HG03108 (cell line): ENCODE data around the gene CSN2.
"Not testable (repeated sequence)": the region's sequence is repeated elsewhere in the genome, so short reads cannot be mapped to it uniquely, and the experiment has no call there.

Experiments
- ATAC-seq: cut with Tn5 transposase; IDR thresholded peaks from one replicate; pipeline ENCODE4 v1.9.1; 2021; ENCODE audit warnings: moderate library complexity; ENCODE audit not compliant: unreplicated experiment

The CSN2 gene, protein sequence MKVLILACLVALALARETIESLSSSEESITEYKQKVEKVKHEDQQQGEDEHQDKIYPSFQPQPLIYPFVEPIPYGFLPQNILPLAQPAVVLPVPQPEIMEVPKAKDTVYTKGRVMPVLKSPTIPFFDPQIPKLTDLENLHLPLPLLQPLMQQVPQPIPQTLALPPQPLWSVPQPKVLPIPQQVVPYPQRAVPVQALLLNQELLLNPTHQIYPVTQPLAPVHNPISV

DNA sequence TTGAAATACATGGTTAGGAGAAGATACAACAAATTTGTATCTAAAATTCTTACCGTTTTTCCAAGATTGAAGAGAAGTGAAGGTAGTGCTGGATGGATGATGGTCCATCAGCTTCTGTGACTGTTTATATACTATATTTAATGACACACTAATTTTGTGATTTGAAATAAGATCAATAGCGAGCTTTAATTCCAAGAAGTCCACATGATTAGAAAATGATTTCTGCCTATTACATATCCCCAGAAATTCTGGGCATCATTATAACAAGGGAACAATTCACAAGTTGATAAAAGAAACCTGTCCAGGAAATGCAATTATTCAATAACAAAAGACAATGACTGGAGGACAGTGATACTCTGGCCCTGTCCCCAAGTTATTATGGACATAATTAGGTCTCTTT lies at the start of gene CSN2:
Gene CSN2, minus strand, starts transcription at position 101 of the 400 bp plus-strand sequence. CDS start 4,733 bp downstream, outside the sequence.
- no peak for ATAC-seq

DNA sequence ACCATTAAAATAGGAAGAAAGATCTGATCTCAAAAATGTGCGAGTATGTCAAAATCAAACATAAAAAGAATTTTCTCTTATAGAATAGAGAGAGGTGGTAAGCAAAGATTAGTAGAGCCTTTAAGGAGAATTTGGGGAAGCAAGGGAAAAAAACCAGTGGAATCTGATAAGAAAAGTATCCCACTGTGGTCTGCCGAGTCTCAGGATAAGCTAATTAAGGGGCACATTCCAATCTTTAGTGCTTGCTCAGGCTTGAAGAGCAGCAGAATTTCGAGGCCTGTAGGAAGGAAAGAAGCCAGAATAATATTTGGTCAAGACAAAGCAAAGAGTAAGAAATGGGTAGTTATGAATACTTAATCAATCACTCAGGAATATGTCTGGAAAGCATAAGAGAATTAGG lies 43.2 kb upstream of the CSN2 start:
- no peak for ATAC-seq

DNA sequence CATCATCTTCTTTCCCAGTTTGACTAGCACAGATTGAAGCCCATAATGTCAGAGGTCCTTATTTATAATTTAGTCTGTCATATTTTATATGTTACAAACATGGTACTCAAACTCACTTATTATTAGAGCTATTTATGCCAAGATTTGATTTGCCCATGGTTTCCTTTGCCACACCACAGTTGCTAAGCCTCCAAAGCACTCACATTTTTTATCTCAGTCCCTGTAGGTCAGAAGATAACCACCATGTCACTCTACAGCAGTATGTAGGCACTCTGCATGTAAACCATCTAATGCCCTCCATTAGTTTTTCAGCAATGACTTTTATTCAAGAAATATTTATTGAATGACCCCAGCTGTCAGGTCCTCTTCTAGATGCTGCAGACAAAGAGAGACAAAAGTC lies 37.0 kb upstream of the CSN2 start:
- ATAC-seq = no peak

DNA sequence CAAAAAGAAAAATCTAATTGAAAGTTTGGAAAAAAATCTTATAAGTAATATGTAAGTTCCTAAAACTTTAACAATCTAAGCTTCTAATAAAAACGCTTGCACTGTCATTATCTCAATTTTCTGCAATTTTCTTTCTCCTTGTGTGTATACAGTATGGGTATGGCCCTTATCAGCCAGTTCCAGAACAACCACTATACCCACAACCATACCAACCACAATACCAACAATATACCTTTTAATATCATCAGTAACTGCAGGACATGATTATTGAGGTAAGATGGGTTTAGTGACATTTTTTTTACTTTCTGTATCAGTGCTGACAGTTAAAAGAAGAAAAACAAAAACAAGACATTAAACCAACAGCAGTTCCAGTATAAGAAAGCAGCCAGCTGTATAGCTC lies 35.2 kb upstream of the CSN2 start:
- no peak for ATAC-seq

DNA sequence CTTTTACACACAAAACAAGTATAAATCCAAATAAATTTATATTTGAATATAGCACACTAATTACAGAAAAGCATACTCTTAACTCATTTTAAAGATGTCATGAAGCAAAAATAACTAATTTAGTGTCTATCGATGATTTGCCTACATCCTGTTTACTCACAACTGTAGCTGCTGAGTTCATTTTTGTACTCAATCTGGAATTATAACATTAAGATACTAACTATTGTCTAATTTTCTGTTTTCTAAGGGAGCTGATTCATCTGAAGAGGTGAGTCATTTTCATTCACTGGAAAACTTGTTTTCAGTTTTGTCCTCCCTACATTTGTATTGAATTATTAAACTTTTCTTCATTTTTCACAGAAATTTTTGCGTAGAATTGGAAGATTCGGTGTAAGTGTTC lies 33.9 kb upstream of the CSN2 start:
- no peak for ATAC-seq

DNA sequence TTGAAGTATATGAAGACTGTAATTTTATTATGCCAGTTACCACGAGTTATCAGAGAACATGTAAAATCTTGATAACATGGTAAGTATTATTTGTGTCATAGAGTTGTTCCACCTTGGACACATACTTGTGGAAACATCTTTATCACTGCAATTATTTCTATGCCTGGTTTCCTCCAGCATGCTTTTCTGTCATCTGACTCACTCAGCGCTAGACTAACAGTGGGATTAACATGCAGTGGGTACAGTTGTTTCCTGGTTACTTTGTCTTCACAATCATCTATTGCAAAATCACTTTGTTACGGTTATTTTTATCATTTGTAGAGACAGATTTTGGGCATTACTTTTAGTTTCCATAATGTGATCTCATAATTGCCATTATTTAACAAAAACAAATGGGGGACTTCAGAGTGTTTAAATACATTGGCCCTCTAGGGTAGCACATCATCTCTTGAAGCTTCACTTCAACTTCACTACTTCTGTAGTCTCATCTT lies 30.0 kb upstream of the CSN2 start, which contains the start of gene STATH:
Gene STATH, plus strand, starts transcription at position 441 of the 491 bp plus-strand sequence. CDS start 2,472 bp downstream, outside the sequence.
- ATAC-seq = no peak

DNA sequence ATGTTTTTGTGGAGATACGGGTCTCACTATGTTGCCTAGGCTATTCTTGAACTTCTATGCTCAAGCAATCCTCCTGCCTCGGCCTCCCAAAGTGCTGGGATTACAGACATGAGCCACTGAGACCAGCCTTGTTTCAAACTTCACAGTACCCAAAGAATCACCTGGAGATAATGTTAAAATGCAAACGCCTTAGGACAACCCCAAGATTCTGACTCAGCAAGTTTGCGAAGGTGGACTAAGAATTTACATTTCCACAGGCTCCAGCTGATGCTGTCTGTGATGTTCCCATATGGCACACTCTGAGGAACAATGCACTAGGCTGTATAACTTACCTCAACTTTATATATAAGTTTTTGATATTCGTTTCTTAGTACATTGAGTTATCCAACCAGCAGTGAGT lies 29.3 kb upstream of the CSN2 start:
- no peak for ATAC-seq

DNA sequence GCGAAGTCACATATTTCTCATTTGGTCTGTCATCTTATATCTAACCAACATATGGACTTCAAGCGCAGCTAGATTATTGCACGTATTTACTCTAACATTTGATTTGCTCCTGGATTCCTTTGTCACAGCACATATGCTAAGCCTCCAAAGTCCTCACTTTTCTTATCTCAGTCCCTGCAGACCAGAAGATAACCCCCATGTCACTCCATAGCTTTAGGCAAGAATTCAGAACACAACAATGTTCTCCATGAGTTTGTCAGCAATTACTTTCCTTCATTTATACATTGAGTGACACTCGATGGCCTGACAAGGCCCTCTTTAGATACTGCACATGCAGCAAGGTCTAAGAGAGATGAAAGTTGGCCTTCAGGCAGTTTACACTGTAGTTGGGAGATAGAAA lies 25.5 kb upstream of the CSN2 start:
- ATAC-seq = no peak

DNA sequence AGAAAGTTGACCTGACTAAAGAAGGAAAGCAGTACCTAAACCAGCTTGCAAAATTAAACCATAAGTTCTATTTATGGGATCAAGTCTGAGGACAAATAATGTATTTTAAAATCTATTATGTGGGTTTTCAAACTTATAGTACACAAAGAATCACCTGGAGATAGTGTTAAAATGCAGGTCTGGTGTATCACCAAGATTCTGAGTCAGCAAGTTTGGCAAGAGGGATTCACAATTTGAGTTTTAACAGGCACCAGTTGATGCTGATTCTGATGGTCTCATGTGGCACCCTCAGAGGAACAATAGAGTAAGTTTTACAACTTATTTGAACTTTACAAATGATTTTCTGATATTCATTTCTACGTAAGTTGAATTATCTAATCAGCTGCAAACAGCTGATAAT lies 21.1 kb upstream of the CSN2 start:
- ATAC-seq = no peak

DNA sequence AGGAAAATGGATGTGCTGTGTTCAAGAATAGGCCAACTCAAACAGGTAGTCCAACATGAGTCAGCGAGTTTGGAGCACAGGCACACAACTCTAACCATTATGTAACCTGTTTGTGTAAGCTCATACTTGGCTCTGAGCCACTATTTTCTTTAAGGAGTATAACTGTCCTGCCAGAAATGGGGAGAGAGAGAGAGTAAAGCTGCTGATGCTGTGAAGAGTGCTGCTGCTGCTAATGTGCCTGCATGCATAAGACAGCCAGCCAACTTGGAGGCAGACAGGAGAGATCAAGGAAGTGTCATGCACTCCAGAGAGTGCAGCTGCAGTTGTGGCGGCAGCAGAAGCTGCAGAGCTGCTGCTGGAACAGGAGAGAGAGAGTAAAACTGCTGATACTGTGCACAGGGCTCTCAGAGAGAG lies 18.5 kb upstream of the CSN2 start:
- ATAC-seq = no peak

DNA sequence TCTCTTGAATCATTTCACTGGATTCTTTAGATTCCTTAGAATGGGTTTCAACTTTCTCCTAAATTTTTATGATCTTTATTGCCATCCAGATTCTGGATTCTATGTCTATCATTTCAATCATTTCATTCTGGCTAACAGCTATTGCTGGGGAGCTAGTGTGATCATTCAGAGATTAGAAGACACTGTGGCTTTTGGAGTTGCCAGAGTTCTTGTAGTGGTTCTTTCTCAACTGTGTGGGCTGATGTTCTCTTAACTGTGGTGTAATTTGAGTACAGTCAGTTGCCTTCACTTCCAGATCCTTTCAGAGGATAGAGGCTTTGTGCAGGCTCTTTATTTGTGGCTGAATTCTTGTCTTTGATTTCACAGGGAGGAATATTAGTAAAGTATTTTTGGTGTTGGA lies 12.1 kb upstream of the CSN2 start:
- no peak for ATAC-seq

DNA sequence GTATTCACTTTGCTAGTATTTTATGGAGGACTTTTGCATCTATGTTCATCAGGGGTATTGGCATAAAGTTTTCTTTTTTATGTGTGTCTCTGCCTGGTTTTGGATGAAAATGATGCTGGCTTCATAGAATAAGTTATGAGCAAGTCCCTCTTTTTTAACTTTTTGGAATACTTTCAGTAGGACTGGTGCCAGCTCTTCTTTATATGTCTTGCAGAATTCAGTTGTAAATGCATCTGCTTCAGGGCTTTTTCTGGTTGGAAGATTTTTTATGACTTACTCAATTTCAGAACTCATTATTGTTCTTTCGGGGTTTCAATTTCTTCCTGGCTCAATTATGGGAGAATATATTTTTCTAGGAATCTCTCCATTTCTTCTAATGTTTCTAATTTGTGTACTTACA lies 9.1 kb upstream of the CSN2 start:
- no peak for ATAC-seq

DNA sequence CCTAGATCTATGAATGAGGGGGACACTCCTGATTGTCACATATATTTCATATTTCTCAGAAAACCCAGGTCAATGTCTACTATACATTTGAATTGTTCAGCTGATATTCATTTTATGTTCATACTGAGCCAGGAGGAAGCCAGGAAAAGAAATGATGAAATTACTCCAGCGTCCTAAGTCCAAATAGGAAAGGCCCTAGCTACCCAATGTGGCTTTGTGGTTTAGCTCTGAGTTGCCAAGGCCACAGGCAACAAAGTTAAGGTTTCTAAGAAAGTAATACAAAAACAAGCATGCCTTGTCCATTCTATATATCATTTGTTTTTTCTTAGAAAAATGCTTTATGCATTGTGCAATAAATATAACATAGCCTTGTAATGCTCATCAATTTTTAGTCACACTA lies 4.5 kb upstream of the CSN2 start:
- ATAC-seq = no peak

DNA sequence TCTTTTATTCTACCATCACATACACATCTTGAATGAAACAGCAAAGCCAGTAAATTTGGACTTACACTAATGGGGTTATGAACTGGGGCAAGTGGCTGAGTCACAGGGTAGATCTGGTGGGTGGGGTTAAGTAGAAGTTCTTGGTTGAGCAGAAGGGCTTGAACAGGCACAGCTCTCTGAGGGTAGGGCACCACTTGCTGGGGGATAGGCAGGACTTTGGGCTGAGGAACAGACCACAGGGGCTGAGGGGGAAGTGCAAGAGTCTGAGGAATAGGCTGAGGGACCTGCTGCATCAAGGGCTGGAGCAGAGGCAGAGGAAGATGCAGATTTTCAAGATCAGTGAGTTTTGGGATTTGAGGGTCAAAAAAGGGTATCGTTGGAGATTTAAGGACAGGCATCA lies 8.3 kb downstream of the CSN2 start:
- ATAC-seq = no peak

DNA sequence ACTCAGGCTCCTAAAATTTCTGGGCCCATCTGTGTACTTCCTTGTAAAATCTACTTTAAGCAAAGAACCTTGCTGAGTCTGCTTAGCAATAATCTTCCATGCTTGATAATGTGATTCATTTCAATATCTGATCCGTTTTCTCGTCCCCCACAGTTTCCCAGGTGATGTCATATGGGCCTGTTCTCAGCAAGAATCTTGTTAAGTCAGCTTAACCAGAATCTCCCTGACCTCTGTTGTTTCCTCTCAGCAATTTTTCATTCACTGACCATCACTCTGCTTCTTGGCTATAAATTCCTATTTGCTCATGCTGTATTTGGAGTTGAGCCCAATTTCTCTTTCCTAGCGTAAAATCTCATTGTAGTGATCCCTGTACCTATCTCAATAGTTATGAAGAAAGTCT lies 13.9 kb downstream of the CSN2 start:
- ATAC-seq = no peak

DNA sequence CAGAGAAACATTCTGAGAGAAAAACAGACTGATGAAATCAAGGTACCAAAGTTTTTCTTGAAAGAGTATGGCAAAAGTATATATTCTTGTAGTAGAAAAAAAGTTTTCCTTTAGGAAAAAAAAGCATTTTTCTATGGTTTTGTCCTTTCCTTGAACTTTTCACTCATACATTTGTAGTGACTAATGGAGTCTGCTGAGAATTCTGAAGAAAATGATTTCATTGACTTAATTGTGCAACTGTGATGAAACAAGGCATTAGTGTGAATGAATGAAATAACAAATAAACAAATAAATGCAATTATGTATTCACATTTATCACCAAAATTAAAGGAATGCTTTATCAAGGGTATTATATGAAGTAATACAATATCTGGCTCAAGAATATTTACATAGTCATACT lies 29.0 kb downstream of the CSN2 start:
- ATAC-seq = no peak

DNA sequence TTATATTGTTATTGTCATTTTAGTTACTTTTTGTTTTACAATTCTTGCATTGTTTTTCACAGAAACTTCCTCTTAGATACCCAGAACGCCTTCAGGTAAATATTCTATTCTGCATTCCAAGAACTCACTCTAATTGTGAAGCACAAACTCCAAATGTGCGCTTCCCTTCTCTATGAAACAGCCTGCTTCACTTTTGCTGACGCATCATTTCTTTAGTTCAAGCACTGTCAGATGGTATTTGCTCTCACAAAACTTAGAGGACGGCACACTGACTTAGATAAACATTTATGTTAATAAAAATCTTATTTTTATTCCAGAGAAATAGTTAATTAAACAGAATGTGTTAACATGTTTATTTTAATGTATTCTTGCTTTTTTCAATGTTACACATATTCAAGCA lies 31.4 kb downstream of the CSN2 start:
- ATAC-seq = no peak

DNA sequence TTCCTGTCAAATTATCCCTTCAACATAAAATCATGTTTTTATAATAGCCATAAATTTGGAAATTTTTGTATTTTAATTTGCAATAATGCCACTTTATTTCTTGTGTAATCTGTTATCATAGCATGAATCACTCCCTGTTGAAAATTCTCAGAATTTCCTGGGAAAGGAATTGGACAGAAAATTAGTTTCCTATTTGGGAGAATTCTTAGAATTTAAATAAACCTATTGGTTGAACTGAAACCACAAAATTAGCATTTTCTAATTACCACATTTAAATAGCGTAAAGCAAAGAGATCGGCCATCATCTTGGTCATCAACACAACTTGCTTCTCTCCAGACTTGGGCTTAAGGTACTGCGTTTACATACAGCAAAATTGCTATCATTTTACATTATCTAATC lies 34.8 kb downstream of the CSN2 start, which contains the start of gene CSN1S1:
Gene CSN1S1, plus strand, starts transcription at position 301 of the 400 bp plus-strand sequence. CDS start 1,488 bp downstream, outside the sequence.
- no peak for ATAC-seq

DNA sequence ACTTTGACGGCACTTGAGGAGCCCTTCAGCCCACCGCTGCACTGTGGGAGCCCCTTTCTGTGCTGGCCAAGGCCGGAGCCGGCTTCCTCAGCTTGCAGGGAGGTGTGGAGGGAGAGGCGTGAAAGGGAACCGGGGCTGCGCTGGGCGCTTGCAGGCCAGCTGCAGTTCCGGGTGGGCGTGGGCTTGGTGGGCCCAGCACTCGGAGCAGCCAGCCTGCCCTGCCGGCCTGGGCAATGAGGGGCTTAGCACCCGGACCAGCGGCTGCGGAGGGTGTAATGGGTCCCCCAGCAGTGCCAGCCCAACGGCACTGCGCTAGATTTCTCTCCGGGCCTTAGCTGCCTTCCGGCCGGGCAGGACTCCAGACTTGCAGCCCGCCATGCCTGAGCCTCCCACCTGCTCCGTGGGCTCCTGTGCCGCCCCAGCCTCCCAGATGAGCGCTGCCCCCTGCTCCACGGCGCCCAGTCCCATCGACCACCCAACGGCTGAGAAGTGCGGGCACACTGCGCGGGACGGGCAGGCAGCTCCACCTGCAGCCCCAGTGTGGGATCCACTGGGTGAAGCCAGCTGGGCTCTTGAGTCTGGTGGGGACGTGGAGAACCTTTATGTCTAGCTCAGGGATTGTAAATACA lies 41.6 kb downstream of the CSN2 start:
- ATAC-seq = not testable (repeated sequence)

DNA sequence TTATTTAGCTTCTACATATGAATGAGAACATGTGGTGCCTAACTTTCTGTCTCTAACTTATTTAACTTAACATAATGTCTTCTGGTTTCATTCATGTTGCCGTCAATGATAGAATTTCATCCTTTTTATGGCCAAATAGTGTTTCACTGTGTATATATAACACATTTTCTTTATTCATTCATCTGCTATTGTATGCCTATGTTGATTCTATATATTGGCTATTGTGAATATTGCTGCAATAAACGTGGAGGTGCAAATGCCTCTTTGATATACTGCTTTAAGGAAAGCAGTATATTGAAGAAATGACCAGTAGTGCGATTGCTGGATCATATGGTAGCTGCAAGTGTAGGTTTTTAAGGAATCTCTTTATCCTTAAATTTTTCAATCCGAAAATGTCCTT lies 44.7 kb downstream of the CSN2 start:
- no peak for ATAC-seq

DNA sequence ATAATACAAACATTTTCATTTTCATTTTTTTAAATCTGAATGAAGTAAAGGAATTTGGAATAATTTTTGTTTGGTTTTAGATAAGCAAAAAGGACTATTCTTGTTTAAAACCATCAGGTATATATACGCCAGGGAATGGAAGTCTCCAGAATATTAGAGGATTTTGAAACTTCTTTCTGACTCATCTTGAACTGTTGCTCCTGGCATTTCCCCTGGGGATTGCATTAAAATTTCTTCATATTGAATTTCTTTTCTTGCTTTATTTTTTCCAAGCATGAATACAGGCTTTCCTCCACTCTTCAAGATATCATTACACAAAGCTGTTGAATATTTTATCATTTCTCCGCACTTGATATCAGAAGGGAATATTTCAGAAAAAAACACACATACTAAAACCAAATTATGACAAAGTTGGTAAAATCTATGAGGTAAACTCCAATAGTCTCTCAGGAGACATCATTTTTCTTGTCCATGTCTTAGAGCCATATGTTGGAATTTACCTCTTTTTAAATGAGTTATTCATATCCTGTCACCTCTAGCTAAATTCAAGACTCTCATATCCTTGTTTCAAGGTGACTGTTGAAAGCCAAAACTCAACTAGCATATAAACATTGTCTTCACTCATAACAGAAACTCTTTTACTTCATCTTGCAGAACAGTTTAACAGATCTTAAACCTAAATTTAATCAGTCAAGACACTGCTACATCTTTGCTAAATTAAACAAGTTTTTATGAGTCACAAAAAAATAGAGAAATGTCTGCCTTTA lies 55.3 kb downstream of the CSN2 start:
- peak; percentile 77 for ATAC-seq

DNA sequence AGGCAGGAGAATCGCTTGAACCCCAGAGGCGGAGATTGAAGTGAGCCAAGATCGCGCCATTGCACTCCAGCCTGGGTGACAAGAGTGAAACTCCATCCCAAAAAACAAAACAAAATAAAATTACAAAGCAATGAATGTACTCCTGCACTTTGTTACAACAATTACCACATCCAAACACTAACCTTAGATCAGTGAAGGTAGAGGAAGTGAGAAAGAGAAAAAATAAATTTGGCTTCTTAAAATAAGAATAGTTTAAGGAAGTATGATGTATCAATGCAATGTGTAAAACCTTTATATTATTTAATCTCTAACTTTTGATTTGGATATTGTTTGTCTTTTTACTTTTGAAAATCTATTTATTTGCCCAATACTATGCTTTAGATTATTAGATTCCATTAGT lies 56.3 kb downstream of the CSN2 start:
- ATAC-seq = no peak
